Kidney epithelial cell (primary cell): ENCODE data around the gene PELI2. TPM values are rescaled to one million over a fixed set of nuclear protein-coding genes. Genes with fewer than 3 reads are reported as not detected.

ENCODE experiments used
- DNase-seq: peaks from one replicate; pipeline ENCODE4 v3.0.0-alpha.2; 2010; ENCODE audit warnings: low read depth
- H3K27me3 ChIP-seq: 2 replicates; pipeline ENCODE4 v1.6.0; 2011; ENCODE audit warnings: low read length; ENCODE audit not compliant: control insufficient read depth, insufficient read depth
- H3K36me3 ChIP-seq: 2 replicates; pipeline ENCODE4 v1.5.1; 2011; ENCODE audit warnings: low read length; ENCODE audit not compliant: control insufficient read depth, insufficient read depth
- H3K4me3 ChIP-seq: 2 replicates; pipeline ENCODE4 v1.5.1; 2011; ENCODE audit warnings: low read depth, mild to moderate bottlenecking, control low read depth, low read length
- CTCF ChIP-seq: IDR thresholded peaks from 2 replicates; pipeline ENCODE4 v1.5.1; 2011; ENCODE audit warnings: mild to moderate bottlenecking, moderate library complexity, low read length, control low read depth, inconsistent platforms; ENCODE audit not compliant: insufficient read depth, poor library complexity, severe bottlenecking
- total RNA-seq: library from RNA; depleted of rRNA; stranded (reverse); fragments of >200 nt; gene quantifications from 2 replicates; pipeline ENCODE4 v1.2.3, GENCODE V29; 2015

The PELI2 gene
- total RNA-seq, 1 donor from 2014 or later, result 4.8 TPM

DNA sequence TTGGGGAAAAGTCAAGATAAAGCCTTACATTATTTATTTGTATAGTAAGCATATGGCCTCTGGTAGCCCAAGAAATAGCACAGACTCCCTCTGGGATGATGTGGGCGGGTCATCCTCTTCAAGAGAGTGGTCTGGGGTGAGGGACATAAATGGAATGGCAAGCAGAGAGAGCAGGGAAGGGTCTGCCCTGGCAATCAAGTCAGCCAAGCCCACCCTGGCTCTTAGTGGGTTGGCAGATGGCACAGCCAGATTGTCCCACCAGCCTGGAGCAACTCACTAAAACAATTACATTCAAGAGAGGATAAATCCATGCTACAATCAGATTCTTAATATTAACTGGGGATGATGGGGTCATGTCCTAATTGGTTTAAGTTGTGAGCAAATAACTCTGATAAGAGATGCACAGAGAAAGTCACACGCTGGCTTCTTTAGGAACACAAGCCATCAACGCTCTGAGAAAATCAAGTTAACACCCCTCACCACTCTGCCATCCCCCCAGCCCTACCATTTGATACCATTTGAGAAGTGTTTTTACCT lies 2.8 kb upstream of the PELI2 start:
- H3K27me3 ChIP-seq, result no peaks in the 10 kb centered on the region
- no peak for TF ChIP-seq CTCF

DNA sequence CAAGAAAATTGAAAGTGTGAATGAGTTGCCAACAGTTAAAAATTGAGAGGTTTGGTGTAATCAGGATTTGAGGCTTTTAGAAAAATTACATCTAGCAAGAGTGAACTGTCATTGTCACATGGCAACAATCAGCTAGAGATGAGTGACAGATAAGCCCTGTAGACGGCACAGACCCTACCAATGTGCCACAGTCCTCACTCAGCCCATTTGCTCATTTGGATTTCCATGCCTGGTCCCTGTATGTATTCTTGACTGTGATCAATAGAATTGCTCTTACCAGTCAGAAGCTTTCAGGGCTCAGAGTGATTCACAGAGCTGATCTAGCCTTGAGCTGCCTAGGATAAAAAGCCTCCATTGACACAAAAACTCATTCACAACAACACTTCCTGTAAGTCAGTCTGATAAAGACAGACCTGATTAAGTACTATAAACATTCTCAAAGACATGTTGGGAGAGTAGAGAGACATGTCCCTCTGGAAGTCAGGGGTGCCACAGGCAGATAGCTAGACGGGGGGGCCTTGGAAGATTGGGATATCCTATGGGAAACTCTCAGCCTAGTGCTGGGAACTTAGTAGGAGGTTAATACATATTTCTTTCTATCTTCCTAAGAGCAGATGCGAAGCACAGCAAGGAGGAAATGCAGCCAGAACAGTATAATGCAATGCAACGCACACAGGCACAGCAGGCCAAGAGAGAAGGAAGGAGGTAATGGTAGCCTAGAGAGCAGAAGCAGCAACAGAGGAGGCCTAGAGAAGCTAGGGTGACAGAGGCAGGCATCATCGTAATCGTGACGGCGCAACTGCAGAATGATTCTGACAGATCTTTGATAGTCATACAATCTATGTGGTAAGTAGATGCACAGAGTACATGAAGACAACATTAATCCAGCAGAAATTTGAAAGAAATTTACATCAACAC lies 2.0 kb upstream of the PELI2 start:
- no peak for TF ChIP-seq CTCF
- Histone ChIP-seq H3K36me3 (no peaks in the 10 kb centered on the region), H3K4me3 (no peak overlapping the region), H3K27me3 (no peaks in the 10 kb centered on the region)
- no peak for DNase-seq

More for the DNA sequence above, 2.8 kb upstream of the PELI2 start:
- DNase-seq, result no peak
- Histone ChIP-seq H3K36me3 (no peaks in the 10 kb centered on the region), H3K4me3 (no peak overlapping the region)

DNA sequence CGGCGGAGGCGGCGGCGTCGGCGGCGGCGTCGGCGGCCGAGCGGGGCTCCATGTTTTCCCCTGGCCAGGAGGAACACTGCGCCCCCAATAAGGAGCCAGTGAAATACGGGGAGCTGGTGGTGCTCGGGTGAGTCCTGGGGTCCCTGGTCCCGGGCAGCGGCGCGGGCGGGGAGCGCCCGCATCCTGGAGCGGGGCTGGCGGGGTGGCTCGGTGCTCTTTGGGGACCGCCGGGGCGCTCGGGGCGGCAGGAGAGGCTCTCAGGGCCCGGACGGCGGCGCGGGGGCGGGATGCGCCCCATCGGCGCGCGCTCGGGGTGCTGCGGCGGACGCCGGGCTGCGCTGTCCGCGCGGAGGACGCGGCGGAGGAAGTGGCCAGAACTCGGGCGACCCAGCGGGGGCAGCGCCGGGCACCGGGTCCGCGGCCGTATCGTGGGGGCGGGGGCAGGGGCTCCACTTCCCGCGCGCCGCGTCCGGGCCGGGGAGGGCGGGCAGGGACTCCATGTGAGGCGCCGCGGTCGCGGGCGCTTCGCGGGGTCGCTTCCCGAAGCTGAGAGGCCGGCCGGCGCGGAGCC lies 485 bp downstream of the PELI2 start:
- no peak for TF ChIP-seq CTCF
- Histone ChIP-seq H3K4me3 (peak overlapping the region; percentile 70), H3K36me3 (no peaks in the 10 kb centered on the region), H3K27me3 (no peaks in the 10 kb centered on the region)
- DNase-seq, result no peak

DNA sequence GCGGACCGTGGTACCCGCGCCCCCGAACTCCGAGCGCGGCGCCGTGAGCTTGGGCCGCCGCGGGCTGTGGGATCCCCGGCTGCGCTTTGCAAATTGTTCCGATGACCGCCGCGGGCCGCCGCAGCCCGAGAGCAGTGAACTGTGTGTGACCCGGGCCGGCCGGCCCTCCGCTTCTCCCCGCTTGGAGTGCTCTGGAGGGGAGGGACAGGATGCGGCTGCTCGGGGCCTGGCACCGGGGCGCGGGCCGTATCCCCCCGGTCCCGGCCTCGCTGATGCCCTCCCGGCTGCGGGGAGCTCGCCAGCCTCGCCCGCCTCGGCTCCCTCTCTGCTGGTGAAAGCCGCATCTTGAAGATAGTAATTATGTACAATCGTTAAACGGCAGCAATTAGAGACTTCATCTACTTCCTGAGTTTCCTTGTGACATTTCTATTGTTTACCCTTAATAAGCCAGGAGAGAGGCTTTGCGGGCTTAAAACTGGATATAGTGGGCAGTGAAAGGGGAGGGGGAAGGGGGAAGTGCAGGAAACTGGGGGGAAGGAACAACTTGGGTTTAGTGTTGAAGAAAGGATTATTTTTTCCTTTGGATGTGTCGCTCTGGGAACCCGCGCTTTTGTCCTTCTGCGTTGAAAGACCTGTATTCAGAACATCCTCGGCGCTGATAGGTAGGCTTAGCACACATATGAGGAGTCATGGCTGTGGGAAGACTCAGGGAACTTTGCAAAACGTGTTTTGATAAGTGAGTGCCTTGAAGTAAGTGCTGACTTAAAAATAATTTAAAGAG lies 1.2 kb downstream of the PELI2 start:
- no peak for TF ChIP-seq CTCF
- no peak for DNase-seq
- no peaks in the 10 kb centered on the region for H3K36me3 ChIP-seq
- H3K4me3 ChIP-seq, result peak overlapping the region; percentile 70
- H3K27me3 ChIP-seq, result no peaks in the 10 kb centered on the region

DNA sequence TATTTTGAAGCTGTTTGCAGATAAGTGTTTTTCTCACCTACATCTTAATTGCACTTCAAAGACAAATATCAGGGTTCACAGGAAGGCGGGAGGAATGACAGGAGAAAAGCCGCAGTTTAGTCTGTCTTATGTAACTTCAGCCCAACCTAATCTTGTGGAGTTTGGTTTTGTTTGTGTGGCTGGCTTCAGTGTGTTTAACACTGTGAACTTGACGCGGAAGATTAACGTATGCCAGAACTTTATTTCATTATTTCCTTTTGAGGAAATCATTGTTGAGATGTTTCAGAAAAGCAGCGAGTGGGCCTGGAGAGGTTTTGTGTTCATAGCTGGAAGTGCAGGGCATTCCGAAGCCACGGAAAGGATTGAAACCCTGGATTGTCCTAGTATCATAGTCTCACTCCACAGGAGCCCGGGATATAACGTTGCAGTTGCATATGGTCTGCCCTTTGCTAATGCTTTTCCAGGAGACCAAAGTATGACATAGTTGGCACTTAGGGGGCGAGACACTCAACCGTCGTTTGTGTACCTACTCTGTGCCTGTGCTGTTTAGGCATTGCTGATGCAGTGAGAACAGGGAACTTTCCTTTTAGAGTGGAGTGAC lies 2.0 kb downstream of the PELI2 start:
- H3K4me3 ChIP-seq, result peak overlapping the region; percentile 70
- no peak for TF ChIP-seq CTCF
- no peak for DNase-seq
- no peaks in the 10 kb centered on the region for H3K27me3 ChIP-seq
- H3K36me3 ChIP-seq, result no peaks in the 10 kb centered on the region
